Right atrium auricular region (tissue), 2 donors: ENCODE measurements around the gene CCDC77. TPM values are rescaled to one million over a fixed set of nuclear protein-coding genes. Genes with fewer than 3 reads are reported as not detected.
A peak's percentile ranks its signal among the peaks of the same experiment; 100 is the strongest.

Experiments used
- DNase-seq: peaks from one replicate; pipeline ENCODE4 v3.0.0-alpha.2; 2019; ENCODE audit warnings: low spot score
- H3K27ac ChIP-seq, 2 donors: fragments of 200-600 bp; sonication (generic); 1 replicate in 1 of 2; 2 replicates in 1 of 2; pipeline ENCODE4 v1.5.1; 2016 to 2019
- H3K27me3 ChIP-seq, 2 donors: fragments of 200-600 bp; sonication (generic); one replicate each; pipeline versions ENCODE4 v1.5.1 to v1.6.0; 2017 to 2019
- H3K36me3 ChIP-seq: fragments of 200-600 bp; sonication (generic); one replicate; pipeline ENCODE4 v1.5.1; 2016
- H3K4me1 ChIP-seq, 2 donors: fragments of 200-600 bp; sonication (generic); one replicate each; pipeline versions ENCODE4 v1.5.1 to v1.6.0; 2017 to 2019
- H3K4me3 ChIP-seq, 2 donors: fragments of 200-600 bp; sonication (generic); 1 replicate in 1 of 2; 2 replicates in 1 of 2; pipeline ENCODE4 v1.5.1; 2017 to 2019; ENCODE audit warnings: mild to moderate bottlenecking in 1 of 2, moderate library complexity in 1 of 2
- H3K9me3 ChIP-seq, 2 donors: fragments of 200-600 bp; sonication (generic); one replicate each; pipeline ENCODE4 v1.5.1; 2019
- total RNA-seq, 2 donors: library from RNA; depleted of rRNA; stranded (reverse); fragments of >200 nt; gene quantifications; one replicate each; pipeline ENCODE4 v1.1.0, GENCODE V29; 2016
- TF ChIP-seq, protein P1 (sequence below), 2 donors: fragments of 200-600 bp; sonication (generic); IDR thresholded peaks; one replicate each; pipeline ENCODE4 v1.5.1; 2019; ENCODE audit warnings: antibody characterized with exemption in 2 of 2

Gene CCDC77
- total RNA-seq, 2 donors from 2014 or later = 2.6 to 3.2 TPM

DNA sequence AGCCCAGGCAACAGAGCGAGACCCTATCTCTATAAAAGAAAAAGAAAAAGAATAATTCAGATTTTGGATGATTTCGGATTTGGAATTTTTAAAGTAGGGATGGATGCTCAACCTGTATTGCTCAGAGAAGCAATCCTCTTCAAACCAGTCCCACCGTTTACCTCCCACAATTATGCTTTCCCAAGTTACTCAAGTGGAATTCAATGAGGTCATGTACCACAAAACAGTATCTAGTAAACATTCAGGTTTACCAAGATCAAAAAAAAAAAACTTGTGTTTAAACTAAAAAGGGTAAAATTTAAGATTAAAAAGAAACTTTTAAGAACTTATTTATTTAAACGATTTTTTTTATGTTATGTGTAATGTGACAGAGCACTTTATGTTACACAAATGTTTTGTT lies 14.8 kb upstream of the CCDC77 start:
- Histone ChIP-seq H3K4me3 (no peak overlapping the region), H3K27ac (no peak overlapping the region), H3K36me3 (peaks cover 28% of the 10 kb centered on the region), H3K9me3 (no peaks in the 10 kb centered on the region), H3K27me3 (no peaks in the 10 kb centered on the region), H3K4me1 (peaks cover 0 to 30% of the 10 kb centered on the region in 2 donors)
- DNase-seq = no peak
- TF ChIP-seq, protein P1, sequence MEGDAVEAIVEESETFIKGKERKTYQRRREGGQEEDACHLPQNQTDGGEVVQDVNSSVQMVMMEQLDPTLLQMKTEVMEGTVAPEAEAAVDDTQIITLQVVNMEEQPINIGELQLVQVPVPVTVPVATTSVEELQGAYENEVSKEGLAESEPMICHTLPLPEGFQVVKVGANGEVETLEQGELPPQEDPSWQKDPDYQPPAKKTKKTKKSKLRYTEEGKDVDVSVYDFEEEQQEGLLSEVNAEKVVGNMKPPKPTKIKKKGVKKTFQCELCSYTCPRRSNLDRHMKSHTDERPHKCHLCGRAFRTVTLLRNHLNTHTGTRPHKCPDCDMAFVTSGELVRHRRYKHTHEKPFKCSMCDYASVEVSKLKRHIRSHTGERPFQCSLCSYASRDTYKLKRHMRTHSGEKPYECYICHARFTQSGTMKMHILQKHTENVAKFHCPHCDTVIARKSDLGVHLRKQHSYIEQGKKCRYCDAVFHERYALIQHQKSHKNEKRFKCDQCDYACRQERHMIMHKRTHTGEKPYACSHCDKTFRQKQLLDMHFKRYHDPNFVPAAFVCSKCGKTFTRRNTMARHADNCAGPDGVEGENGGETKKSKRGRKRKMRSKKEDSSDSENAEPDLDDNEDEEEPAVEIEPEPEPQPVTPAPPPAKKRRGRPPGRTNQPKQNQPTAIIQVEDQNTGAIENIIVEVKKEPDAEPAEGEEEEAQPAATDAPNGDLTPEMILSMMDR (IDR thresholded peaks at IDR 0.05) = no peak

GRCh38 chr12:388012-388411 lies 13.4 kb upstream of the CCDC77 start:
- H3K27ac ChIP-seq = peak overlapping the region; percentile 92 to 95
- TF ChIP-seq, protein P1 (IDR thresholded peaks at IDR 0.05) = no peak
- H3K27me3 ChIP-seq = no peaks in the 10 kb centered on the region
- H3K36me3 ChIP-seq = peaks cover 14% of the 10 kb centered on the region
- DNase-seq = no peak
- H3K4me3 ChIP-seq = peak overlapping the region; percentile 72 to 94
- peaks cover 0 to 30% of the 10 kb centered on the region in 2 donors for H3K4me1 ChIP-seq
- H3K9me3 ChIP-seq = no peaks in the 10 kb centered on the region

- peak overlapping the region; percentile 92 to 95 for H3K27ac ChIP-seq
- no peaks in the 10 kb centered on the region for H3K27me3 ChIP-seq
- H3K4me1 ChIP-seq = peaks cover 0 to 30% of the 10 kb centered on the region in 2 donors
- no peak for DNase-seq
- H3K9me3 ChIP-seq = no peaks in the 10 kb centered on the region
- TF ChIP-seq, protein P1 (IDR thresholded peaks at IDR 0.05) = no peak
- peak overlapping the region; percentile 72 to 94 for H3K4me3 ChIP-seq
- peaks cover 8% of the 10 kb centered on the region for H3K36me3 ChIP-seq
Measured at GRCh38 chr12:388541-389141, 12.8 kb upstream of the CCDC77 start.

DNA sequence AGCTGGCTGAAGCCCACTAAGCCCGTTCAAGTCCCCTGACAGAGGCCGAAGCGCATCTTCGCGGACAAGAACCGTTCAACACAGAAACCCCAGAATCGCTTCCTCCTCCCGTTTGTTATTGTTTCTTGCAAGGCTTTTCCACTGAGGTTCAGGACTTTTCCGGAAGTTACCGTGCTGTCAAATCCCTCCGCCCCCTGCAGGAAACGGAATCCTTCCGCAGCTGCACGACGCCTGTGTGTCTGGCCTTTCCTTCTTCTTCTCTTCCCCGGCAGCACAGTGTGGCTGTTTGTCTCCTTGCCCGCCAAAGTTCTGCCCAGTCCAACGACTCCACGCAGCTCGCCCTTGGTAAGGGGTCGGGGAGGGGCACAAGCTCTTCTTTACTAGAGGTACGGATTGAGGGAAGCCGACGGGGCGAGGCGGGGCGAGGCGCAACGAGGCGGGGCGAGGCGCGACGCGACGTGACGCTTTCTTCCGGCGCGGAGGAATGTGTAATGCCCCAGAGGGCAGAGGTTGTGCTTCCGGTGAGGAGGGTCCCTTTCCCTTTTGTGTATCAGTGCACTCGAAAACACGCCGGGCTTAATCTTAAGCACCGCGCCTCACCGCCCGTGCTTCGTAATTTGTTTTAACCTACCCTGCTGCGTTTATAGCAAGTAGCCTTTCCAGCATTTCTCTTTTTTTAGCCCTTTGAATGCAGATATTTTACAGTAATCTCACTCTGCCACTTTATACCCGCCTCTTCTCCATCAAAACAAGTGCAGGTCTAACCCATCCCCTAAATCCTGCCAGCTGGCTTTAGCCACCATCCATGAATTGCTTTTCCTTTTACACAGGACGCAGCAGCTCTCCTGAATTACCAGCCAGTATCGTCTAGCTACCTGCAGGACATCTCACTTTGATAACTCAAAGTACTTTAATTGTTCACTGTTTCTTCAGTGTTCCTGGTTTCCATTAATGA lies 12.0 kb upstream of the CCDC77 start, which contains the start of gene KDM5A:
Gene KDM5A (minus strand): TSS at position 179 of the 955 bp plus-strand sequence. CDS start 229 bp downstream, outside the sequence.
- H3K4me3 ChIP-seq = peak within 1 kb of the TSS; percentile 72 to 94
- H3K27ac ChIP-seq = peak within 1 kb of the TSS; percentile 92 to 95
- no peaks in the 10 kb centered on the region for H3K27me3 ChIP-seq
- TF ChIP-seq, protein P1 (IDR thresholded peaks at IDR 0.05) = no peak
- H3K36me3 ChIP-seq = peaks cover under 1% of the 10 kb centered on the region
- H3K9me3 ChIP-seq = no peaks in the 10 kb centered on the region
- peak; percentile 94 for DNase-seq
- peaks cover 0 to 30% of the 10 kb centered on the region in 2 donors for H3K4me1 ChIP-seq

- no peaks in the 10 kb centered on the region for H3K27me3 ChIP-seq
- no peak for DNase-seq
- no peaks in the 10 kb centered on the region for H3K9me3 ChIP-seq
- TF ChIP-seq, protein P1 (IDR thresholded peaks at IDR 0.05) = no peak
- peaks cover 0 to 8% of the 10 kb centered on the region in 2 donors for H3K4me1 ChIP-seq
- no peaks in the 10 kb centered on the region for H3K36me3 ChIP-seq
- peak overlapping the region; percentile 54 to 66 for H3K4me3 ChIP-seq
- peak overlapping the region; percentile 49 to 73 for H3K27ac ChIP-seq
Measured at GRCh38 chr12:400828-401227, 616 bp upstream of the CCDC77 start.
